ENCODE measurements around the gene GLDC.

GLDC gene

DNA sequence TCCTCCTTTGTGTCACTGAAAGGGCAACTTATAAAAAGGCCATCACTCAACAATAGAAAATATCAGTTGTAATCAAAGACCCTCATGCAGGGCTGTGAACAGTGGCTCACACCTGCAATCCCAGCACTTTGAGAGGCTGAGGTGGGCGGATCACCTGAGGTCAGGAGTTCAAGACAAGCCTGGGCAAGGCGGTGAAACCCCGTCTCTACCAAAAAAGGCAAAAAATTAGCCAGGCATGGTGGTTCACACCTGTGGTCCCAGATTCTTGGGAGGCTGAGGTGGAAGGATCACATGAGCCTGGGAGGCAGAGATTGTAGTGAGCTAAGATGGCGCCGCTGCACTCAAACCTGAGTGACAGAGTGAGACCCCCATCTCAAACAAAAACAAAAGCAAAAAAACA lies 24.7 kb downstream of the GLDC start:
- no peak for DNase-seq (ENCODE audit: low spot score)

DNA sequence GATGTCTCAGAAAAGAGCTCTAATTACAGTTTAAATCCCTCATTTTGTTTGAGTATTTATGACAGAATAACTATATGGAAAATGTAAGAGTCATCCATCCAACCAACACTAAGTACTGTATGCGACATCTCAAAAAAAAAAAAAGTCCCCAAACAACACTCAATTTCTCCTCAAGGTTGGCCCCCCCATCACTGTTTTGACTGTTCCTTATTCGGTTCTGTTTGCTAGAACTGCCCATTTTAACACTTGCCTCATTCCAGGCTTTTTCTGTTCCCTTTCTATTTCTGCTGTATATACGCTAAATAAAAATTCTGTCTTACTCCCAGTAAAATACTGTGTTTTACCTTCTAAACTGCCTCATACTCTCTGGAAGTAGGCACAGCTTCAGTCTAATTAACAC lies 25.2 kb downstream of the GLDC start:
- no peak for DNase-seq (ENCODE audit: low spot score)

DNA sequence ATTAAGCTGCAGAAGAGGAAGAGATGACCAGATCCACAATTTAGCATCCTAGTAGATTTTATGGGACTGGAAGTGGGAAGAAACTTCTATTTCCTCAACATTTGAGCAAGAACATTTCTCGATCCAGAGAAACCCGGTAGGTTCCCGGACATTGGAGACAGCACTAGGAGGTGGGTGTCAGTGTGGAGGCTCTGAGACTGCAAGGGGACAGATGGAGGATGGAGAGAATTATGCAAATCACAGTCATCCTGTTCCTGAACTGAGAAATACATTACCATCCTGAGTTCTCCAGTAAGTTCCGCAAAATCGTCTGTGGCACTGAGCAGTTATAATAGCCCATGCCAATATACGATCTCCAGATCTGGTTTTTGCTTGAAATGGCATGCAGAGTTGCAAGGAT lies 25.6 kb downstream of the GLDC start:
- no peak for DNase-seq (ENCODE audit: low spot score)

DNA sequence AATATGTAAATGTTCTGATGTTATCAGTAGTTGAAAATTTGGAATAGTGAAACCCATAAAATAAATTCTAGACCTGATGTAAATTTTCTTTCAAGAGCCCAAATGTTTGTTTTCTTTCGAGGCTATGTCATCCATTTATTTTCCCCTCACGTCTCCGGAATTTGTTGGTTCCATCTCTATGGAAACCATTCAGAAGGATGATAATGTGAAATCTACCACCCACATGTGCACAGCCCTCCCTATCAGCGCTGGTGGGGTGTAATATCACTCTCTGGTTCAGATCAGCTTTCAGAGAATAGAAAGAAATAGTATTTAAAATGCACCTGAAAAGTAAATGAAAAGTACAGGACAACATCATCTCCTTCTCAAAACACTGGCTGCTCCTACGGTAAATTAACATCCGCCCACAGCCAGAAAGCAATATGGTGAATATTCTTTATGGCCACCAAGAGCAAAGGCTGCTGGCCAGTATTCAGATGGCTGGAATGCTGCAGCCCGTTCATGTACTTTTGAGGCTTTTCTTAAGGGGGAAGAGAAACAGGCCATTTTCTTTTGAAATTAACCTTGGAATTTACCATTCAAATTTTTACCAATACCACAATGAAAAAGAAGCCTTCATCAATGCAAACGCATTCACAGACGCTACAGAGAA lies 28.5 kb downstream of the GLDC start:
- DNase-seq (ENCODE audit: low spot score) = no peak

DNA sequence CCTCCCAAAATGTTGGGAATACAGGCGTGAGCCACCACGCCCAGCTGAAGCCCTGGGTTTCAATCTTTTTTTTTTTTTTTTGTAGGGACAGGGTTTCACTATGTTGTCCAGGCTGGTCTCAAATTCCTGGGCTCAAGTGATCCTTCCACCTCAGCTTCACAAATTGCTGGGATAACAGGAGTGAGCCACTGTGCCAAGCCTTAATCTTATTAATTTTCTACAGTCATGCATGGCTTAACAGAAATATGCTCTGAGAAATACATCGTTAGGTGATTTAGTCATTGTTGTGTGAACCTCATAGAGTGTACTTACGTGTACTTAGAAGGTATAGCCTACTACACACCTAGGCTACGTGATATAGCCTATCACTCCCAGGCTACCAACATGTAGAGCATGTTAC lies 31.0 kb downstream of the GLDC start:
- DNase-seq (ENCODE audit: low spot score) = peak; percentile 74

DNA sequence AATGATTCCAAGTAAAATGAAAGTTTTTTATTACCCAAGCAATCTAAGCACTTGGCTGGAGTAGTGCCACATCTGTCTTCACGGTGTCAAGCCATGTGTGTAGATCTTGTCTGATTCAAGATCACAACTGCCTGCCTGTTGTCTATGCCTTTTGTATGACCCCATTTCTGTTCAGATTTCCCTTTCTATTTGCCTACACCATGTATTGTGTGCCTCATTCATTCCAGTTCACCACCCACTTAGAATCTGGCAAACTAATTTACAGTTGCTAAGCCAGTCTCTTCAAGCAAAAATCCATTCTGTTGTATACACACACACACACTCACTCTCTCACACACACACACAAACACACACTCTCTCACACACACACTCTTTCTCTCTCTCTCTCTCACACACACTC lies 33.7 kb downstream of the GLDC start:
- DNase-seq (ENCODE audit: low spot score) = no peak

DNA sequence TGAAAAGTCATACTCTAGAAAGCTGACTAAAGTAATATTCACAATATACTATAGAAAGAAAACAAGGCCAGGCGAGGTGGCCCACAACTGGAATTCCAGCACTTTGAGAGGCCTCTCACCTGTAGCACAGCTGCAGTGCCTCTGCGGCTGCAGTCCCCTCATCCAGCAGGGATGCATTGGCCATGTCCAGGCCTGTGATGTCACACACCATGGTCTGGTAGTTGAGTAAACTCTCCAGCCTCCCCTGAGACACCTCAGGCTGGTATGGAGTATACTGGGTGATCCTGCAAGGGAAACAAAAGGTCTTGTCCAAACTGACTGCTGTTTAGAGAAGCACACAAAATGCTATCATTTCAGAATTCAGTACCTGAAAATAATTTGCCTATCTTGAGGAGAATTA lies 35.5 kb downstream of the GLDC start:
- DNase-seq (ENCODE audit: low spot score) = no peak

DNA sequence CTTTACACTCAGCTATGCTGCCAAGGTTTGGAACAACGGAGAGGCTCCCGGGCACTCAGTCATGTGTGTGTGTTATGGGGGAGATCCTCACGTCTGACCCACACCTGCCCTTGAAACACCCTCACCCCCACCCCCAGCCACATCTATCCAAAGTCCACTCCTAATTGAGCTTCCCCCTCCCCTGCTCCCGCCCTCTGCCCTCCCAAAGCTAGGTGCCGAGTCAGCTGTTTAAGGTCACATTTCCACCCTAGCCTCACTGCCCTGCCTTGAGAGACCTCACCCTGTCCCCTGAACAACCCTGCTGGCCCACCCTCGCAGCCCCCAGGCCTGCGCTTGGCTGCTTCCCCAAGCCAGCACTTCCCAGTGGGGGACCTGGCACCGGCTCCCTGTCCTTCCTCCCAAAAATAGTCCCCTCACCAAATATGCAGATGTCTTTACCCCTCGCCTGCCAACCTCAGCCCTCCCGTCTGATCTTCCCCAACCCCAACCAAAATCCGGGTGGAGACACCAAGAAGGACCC lies 36.0 kb downstream of the GLDC start:
- no peak for DNase-seq (ENCODE audit: low spot score)

DNA sequence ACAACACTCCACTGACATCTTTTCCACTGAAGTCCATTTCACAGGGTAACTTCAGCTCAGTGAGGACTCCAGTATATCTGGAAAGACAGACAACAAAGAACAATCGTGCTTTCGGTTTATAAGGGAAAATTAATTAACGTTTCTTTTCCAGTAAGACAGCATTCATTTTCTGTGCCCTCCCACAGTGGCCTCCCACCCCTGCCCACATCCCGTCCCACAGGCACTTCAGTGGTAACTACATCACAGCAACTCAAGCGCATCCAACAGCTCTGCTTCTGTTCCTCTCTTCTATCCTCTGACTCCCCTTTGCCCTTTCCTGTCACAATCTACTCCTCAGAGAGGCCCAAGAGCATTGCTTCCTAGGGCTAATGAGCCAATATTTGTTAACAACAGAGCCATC lies 40.3 kb downstream of the GLDC start:
- DNase-seq (ENCODE audit: low spot score) = no peak

DNA sequence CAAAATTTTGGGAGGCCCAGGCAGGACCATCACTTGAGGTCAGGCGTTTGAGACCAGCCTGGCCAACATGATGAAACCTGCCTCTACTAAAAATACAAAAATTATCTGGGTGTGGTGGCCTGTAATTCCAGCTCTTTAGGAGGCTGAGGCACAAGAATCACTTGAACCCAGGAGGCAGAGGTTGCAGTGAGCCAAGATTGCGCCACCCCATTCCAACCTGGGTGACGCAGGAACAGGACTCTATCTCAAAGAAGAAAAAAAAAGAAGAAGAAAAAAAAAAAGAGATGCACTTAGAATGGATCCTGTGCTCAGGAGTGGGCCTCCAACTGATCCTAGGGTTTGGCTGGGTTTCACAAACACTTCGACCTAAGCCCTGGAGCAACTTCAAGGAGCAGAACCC lies 45.1 kb downstream of the GLDC start:
- no peak for DNase-seq (ENCODE audit: low spot score)

DNA sequence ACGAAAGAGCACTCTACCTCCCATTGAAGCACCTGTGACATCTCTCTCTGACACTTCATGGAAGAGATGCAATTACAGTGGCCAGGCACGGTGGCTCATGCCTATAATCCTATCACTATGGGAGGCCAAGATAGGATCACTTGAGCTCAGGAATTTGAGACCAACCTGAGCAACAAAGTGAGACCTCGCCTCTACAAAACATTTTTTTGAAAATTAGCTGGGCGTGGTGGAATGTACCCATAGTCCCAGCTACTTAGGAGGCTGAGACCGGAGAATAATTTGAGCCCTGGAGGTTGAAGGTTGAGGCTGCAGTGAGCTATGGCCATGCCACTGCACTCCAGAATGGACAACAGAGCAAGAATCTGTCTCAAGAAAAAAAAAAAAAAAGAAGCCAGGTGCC lies 45.5 kb downstream of the GLDC start:
- no peak for DNase-seq (ENCODE audit: low spot score)

DNA sequence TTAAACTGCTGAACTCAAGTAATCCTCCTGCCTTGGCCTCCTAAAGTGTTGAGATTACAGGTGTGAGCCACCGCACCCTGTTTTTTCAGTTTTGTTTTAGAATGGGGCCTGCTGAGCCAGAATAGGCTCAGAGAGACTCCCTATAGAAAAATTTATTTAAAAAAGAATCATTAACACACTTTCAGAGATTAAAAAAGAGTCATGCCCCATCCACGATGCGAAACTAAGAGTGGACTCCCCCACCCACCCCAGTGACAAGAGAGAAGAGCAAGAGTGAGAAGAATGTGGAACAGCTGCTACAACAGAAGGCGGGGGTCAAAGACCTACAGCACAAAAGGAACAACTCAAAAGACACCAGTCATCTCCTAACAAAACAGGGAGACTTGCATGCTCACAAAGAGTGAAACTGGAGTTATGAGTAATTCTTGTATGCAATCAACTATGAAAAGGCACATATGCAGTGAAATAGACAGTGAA lies 47.2 kb downstream of the GLDC start:
- DNase-seq (ENCODE audit: low spot score) = peak; percentile 8

DNA sequence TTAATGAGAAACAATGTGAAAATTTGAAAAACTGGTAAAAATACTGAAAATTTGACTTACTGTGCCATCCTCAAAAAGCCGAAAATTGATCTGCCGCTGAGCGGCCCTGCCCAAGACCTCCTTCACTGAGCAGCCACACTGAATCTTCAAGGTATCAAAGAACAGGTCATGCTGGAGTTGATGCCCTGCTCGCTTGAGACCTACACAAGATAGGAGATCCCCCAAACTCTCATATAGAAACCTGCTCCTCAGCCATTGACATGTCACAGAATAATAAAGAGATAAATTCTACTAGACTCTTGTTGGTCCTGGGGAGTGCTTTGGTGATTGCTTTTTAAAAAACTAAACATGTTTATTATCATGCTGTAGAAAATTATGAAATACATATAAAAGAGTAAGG lies 52.7 kb downstream of the GLDC start:
- DNase-seq (ENCODE audit: low spot score) = no peak

DNA sequence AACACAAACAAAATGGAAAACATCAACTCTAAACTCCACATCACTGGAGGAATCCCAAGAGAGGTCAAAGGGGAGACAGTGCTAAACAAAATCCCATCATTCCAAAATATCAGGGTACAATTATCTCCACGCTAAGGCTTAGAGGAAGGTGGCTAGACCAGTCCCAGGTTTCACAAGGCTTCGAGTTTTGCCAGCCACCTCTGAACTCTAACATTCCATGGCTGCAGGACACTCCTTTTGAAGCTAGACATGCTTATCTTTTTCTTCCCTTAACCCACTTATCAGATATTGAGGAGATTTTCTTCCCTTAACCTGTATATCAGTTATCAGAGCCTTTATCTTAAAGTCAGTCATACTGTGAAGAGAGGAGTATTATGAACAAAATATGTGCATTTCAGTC lies 53.3 kb downstream of the GLDC start:
- DNase-seq (ENCODE audit: low spot score) = no peak

DNA sequence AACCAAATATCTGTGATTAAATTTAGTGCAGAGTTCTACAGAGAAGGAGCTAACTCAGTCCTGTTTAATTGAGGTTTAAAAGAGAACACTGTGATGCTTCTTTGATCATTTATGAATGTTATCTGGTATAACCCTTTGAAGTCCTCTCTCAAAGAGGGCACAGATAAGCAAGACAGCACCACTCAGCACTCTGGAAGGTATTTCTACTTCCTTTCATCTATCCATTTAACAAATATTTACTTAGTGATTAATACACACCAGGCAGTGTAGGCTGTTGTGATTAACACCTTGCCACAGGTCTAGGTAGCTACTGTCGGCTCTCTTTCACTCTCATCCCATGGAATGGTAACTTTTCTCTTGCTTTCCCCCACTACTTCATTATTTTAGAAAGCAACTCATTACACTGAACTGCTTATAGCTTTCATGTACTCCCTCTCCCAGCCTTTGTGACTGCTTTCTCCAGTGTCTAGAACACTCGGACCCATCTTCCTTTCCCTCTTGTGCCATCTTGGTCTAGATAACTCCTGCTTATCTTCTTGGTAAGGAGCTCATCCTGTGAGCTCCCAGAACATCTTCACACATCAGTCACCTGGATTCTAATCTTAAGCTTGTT lies 54.7 kb downstream of the GLDC start:
- DNase-seq (ENCODE audit: low spot score) = peak; percentile 36

DNA sequence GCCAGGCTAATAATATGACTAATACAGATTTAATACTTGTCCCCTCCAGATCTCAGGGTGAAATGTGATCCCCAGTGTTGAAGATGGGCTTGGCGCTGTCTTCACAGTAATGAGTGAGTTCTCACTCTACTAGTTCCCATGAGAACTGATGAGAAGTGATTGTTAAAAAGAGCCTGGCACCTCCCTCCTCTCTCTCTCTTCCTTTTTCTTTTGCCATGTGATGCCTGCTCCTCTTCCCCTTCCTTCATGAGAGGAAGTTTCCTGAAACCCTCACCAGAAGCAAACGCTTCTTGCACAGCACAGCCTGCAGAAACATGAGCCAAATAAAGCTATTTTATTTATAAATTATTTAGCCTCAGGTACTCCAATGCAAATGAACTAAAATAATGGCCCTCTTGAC lies 55.2 kb downstream of the GLDC start:
- no peak for DNase-seq (ENCODE audit: low spot score)

DNA sequence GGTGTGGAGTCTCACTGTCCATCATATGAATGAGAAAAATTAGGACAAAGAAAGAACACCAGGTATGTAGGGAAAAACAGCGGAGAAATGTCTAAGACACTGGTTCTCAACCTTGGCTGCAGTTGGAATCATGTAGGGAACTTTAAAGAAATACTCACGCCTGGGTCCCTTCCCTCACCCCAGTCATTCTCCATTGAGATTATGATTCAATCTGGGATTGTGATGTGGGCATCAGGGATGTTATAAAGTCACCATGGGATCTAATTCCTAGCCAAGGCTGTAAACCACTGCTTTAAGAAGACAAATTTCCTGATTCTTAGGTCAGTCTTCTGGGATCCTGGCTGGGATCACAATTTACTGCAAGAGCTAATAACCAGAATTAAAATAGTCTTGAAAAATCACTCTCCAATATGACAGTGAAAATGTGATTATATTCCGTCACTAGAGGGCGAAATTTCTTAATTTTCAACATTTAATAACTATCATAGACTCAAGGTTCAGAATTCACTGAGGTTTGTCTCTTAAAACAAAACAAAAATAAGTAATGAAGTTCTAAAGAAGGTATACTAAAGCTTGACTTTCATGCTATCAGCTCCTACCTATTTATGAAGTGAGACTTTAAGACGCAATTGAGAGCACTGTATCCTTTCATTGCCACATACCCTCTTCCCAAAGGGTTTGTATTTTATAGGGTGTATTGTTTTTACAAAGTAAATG lies 60.5 kb downstream of the GLDC start:
- DNase-seq (ENCODE audit: low spot score) = peak; percentile 51

DNA sequence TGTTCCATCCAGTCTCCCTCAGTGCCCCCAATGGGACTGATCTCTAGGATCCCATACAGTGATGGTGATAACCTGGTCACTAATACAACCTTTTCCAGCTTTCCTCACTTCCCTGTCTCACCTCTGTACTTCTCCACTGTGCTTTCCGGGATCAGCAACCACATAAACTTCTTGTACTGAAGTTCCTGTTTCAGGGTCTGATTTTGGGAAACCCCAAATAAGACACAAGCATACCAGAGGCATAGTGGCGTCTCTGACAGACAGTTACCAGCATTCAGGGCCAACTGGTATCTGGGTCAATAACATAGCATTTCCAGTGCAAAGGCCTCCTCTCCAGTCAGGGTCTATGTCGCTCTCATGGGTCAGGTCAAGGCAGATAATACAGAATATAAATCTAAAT lies 64.3 kb downstream of the GLDC start:
- DNase-seq (ENCODE audit: low spot score) = no peak

DNA sequence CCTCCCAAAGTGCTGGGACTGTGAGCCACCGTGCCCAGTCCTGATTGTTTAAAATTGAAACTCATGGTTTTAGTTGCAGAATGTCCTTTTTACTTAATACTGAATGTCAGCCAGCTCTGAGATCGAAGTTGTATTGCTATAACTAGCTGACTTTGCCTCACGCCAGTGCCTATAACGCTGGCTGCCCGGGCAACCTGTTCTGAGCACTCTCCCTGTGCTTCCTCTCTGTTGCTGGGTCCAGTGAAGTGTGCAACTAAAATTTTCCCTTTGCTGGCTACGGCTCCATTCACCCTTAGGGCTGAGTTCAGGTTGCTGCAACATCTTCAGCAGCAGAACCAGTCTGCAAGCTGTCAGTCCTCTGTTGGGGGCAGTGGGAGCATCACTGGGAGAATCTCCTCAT lies 65.9 kb downstream of the GLDC start:
- no peak for DNase-seq (ENCODE audit: low spot score)

DNA sequence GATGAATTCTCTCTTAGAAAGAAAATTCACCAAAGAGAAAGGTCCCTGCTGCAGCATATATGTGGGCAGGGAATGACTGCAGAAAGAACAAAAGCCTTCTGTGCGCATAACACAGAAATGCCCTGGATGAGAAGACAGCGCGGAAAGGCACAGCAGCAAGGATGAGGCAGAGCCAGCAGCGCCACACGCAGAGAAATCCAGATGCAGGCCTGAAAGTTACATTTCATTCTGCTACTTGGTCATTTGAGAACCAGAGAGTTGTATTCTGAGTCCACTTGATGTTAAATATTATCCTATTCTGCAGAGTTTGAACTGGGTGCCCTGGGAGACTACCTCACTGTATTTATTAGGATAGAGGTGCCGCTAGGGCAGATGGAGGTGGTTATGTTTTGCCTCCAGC lies 68.5 kb downstream of the GLDC start:
- DNase-seq (ENCODE audit: low spot score) = no peak

DNA sequence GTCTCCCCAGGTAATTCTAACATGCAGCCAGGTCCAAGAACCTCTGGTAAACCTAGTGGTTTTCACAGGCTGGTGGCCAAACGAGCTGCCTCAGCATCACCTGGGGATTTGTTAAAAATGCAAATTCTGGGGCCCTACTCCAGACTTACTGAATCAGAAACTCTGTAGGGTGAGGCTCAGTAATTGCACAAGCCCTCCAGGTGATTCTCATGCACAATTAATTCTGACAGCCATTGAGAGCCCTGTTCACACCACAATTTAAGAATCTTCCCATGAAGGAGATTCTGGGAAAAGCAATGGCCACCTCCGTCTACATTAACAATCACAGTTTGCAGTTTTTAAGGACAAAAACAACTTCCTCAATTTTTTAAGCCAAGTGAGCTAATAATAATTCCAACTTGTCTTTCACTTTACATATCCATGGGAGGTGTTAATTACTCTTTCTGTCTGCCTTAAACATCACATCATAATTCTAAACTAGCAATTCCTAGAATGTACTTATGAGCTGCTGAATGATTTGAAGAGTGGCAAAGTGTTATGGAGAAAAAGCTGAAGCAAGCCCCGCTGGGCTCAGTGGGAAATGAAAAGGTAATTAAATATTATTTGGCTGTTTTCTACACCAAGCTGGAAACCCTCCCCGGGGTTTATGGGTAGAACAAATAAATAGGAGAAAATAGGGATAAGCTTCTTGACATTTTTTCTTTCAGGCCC lies 70.0 kb downstream of the GLDC start:
- DNase-seq (ENCODE audit: low spot score) = no peak

DNA sequence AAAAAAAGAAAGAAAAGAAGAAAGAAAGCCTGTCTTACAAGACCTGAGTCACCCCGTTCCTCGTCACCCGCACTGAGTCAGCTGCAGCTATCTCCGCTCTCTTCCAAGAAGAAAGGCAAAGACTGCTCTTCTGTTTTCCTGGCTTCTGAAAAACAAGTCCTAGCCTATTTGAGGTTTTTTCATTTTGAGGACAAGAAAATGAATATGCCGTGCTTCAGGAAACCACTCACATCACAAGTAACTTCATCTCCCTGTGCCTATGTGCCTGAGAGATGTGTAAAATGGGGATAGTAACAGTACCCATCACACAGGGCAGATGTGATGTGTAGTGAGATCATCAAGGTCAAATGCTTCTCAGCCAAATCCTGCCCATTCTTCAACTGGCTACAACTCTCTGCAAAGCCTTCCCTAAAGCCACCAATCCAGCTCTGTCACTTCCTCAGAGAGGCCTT lies 78.4 kb downstream of the GLDC start:
- peak; percentile 91 for DNase-seq (ENCODE audit: low spot score)

All from kidney tubule cell (primary cell).